CD4-positive, alpha-beta T cell treated with Interleukin-4 for 4 hours (primary cell): ENCODE results near the gene MEAF6.
"Not testable (repeated sequence)": the region's sequence is repeated elsewhere in the genome, so short reads cannot be mapped to it uniquely, and the experiment has no call there.

ENCODE experiments used
- DNase-seq: peaks from one replicate; pipeline ENCODE4 v3.0.0-alpha.2; 2020

MEAF6 gene

GRCh38 chr1:37529888-37530287, 15.3 kb upstream of the MEAF6 start:
- DNase-seq = not testable (repeated sequence)

- peak; percentile 7 for DNase-seq
Measured at GRCh38 chr1:37519613-37520012, 5.0 kb upstream of the MEAF6 start.

DNA sequence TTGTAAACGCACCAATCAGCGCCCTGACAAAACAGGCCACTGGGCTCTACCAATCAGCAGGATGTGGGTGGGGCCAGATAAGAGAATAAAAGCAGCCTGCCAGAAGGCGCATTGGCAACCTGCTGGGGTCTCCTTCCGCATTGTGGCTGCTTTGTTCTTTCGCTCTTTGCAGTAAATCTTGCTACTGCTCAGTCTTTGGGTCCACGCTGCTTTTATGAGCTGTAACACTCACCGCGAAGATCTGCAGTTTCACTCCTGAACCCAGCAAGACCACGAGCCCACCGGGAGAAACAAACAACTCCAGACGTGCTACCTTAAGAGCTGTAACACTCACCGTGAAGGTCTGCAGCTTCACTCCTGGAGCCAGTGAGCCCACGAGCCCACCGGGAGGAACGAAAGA, 4.4 kb upstream of the MEAF6 start:
- peak; percentile 59 for DNase-seq

DNA sequence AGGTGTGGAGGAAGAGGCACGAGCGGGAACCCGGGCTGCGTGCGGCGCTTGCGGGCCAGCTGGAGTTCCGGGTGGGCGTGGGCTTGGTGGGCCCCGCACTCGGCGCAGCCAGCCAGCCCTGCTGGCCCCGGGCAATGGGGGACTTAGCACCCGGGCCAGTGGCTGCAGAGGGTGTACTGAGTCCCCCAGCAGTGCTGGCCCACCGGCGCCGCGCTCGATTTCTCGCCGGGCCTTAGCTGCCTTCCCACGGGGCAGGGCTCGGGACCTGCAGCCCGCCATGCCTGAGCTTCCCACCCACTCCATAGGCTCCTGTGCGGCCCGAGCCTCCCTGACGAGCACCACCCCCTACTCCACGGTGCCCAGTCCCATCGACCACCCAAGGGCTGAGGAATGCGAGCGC, 3.7 kb upstream of the MEAF6 start:
- DNase-seq = not testable (repeated sequence)

GRCh38 chr1:37517569-37517968, 3.0 kb upstream of the MEAF6 start:
- no peak for DNase-seq

GRCh38 chr1:37515185-37516034, 844 bp upstream of the MEAF6 start:
- no peak for DNase-seq

GRCh38 chr1:37513795-37514349, 694 bp downstream of the MEAF6 start:
- peak; percentile 58 for DNase-seq

GRCh38 chr1:37509181-37509580, 5.4 kb downstream of the MEAF6 start:
- no peak for DNase-seq

GRCh38 chr1:37506740-37507139, 7.8 kb downstream of the MEAF6 start:
- DNase-seq = no peak

- DNase-seq = not testable (repeated sequence)
Measured at GRCh38 chr1:37502791-37503190, 11.8 kb downstream of the MEAF6 start.

DNA sequence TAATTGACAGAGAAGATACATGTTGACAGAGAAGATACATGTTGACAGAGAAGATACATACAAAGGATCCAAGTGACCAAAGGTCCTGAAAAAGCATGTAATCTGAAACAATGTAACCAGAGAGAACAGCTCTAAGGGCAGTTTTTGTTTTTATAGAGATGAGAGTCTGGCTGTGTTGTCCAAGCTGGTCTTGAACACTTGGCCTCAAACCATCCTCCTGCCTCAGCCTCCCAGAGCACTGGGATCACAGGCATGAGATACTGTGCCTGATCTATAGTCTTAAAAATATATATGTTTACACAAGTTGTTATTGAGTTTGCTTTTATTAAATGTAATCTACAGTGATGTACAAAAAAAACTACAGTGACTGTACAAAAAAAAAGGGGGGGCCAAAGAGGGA, 12.5 kb downstream of the MEAF6 start:
- no peak for DNase-seq

GRCh38 chr1:37501661-37502060, 12.9 kb downstream of the MEAF6 start:
- no peak for DNase-seq

- DNase-seq = no peak
Measured at GRCh38 chr1:37498872-37499617, 15.5 kb downstream of the MEAF6 start.

DNA sequence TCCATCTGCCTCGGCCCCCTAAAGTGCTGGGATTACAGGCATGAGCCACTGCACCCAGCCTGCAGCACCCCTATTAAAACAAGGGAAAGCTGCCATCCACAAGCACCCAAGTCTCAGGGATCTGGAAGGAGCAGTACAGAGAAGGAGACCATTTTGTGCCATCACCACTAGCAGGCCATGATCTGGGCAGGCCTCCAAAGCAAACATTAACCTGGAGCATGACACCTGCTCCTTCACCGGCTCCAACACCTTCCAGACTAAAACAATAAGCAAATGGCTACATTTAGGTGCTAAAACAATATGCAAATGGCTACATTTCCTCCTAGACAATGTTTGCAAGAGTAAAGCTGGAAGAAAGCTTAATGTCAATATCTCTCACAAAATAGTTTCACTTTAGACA, 16.7 kb downstream of the MEAF6 start:
- no peak for DNase-seq

DNA sequence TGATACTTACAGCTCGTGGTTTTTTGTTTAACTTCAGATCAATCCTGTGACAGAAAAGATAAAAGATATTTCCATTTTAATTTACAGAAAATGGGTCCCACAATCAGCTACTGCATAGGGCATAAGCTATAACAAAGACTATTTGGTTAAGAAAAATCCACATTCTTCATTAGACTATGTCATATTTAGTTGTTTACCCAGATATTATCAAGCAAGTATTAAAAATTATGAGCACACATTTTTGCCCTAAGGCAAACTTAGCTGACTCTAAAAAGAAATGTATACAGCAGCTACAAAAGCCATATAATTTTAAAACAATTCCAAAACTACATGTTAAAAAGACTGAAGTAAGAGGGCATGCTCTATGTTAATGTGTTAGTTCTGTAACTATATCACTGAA, 18.7 kb downstream of the MEAF6 start:
- DNase-seq = no peak

DNA sequence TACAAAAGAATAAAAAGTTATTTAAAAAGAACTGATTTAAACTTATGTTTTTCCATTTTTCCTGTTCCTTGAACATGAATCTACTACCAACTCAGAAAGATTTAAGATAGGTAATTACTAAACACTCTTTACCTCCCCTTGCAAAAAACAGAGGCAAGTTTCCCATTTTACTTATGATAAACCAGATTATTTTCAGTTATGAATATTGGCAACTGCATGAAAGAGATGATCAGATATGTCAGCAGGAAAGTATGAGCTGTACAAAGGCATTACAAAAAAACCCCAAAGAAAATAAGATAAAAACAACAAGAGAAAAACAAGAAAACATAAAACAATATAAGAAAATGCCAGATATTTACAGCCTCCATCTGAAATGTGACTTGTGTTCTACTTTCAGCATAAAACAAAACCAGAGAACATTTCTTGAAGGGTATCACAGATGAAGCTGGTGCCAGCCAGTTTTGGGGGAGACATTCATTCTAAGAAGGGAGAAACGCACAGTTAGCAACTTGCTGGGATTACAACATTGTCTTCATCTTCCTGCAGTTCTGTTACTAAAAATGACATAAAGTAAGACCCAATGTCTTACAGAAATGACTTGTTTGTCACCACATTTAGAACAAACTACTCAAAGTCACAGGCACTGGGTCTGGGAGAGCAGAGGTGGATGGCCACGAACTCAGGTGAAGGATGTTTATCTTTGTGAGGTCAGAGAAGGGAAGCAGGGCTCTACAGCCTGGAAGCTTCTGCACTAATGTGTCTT, 21.0 kb downstream of the MEAF6 start:
- no peak for DNase-seq

DNA sequence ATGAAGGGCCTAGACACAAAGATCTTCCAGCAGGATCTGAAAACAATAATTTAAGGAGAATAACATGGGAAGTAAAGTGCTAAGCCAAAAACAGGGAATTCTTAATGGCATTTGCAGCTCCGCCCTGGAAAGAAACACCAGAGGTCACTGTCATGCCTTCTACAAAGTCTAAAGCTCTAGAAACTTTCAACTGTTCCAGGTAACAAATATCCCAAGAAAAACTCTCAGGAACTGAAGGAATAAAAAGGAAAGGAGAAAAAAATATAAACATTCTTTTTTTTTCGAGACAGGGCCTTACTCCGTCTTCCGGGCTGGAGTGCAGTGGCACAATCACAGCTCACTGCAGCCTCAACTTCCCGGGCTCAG, 27.0 kb downstream of the MEAF6 start:
- no peak for DNase-seq

DNA sequence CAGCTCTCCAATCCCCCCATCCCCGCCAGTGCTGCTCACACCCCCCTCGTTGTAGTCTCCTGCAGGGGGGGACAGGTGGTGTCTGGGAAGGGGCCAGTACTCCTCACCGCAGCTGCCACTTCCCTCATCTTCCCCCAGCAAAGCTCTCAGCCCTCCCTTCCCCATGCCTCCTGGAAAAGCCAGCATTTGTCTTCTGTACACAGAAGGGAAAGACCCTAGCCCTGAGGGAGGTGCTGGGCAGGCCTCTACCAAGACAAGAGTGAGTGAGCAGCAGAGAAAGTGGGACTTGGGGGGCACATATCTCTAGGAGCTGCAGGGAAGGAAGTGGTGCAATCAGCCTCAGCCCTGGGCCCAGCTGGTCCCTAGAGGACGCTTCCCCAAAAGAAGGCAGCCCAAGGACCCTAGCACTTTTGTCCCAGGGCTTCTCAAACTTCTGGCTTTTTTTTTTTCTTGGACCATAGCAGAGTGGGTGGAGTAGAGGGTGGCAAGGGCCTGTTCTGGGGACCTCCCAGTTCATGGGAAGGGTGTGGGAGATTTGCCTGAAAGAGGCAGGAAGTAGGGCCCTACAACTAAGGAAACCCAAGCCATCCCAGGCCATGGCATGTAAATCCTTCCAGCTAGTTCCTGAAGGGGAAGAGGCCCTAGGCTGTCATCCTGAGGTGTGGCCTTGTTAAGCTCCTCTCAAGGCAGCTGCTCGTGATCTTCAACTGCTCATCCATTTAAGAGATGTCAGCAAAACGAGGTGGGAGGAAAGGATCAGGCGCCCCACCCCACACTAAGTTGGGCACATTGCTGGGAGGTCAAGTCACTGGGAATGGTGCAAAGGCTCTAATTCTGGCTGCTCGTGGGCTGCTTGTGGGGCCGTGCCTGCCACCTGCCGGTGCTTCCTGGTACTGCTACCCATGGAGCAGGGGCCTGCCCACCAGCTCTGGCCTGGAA, 27.6 kb downstream of the MEAF6 start:
- DNase-seq = peak; percentile 67

- no peak for DNase-seq
Measured at GRCh38 chr1:37485902-37486679, 28.5 kb downstream of the MEAF6 start.

GRCh38 chr1:37484325-37485051, 30.1 kb downstream of the MEAF6 start:
- no peak for DNase-seq

DNA sequence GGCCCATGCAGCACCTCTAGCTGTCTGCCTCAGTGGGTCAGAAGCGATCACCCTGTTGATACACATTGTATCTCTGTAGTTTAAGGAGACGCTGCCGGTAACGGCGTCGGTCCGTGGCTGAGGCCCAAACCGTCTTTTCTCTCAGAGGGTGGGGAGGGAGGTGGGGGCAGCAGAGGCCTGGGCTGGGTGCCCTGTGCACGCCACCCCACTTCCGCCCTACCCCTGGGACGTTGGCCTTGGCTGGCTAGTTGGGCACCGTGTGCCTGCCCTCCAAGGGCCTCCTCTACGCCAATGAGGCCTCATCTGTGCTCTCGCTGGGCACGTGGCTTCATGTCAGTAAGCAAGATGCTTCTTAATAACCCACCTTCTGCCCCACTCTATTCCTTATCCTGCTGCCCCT, 30.8 kb downstream of the MEAF6 start:
- DNase-seq = no peak
